GM18868 (cell line): ENCODE results near the gene ARL6IP6.
"Not testable (repeated sequence)": the region's sequence is repeated elsewhere in the genome, so short reads cannot be mapped to it uniquely, and the experiment has no call there.

Experiments
- ATAC-seq: cut with Tn5 transposase; IDR thresholded peaks from one replicate; pipeline ENCODE4 v1.9.1; 2021; ENCODE audit warnings: mild to moderate bottlenecking, moderate library complexity; ENCODE audit not compliant: unreplicated experiment

Gene ARL6IP6

DNA sequence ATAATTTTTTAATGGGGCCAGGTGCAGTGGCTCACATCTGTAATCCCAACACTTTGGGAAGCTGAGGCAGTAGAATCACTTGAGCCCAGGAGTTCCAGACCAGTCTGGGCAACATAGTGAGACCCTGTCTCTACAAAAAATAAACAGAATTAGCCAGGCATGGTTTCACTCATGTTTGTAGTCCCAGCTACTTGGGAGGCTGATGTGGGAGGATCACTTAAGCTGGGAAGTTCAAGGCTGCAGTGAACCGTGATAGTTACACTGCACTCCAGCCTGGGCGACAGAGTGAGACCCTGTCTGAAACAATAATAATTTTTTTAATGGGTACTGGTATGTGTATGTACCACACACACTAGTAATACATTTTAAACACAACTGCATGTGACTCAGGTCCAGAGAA is 2.4 kb downstream of the ARL6IP6 start:
- no peak for ATAC-seq

- not testable (repeated sequence) for ATAC-seq
These were observed 4.2 kb downstream of the ARL6IP6 start for GRCh38 chr2:152722639-152723038.

- ATAC-seq, result no peak
These were observed 5.5 kb downstream of the ARL6IP6 start for GRCh38 chr2:152723918-152724317.

DNA sequence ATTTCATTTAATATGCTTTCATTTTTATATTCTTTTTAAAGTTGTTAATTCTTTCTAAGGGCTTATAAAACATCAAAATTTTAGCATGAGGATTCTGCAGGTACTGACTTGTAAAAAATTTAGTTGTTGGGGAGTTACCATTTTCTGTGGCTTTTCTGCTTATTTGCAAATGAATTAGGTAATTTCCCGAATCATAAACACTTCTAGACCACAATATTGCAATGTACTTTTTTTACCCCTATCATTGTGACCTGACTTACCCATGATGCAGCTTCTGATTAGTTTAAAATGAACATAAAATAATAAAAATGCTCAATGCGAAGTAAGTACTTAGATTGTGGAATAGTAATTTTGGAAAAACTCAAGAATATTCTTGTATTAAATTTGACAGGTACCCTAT is 11.4 kb downstream of the ARL6IP6 start:
- no peak for ATAC-seq

DNA sequence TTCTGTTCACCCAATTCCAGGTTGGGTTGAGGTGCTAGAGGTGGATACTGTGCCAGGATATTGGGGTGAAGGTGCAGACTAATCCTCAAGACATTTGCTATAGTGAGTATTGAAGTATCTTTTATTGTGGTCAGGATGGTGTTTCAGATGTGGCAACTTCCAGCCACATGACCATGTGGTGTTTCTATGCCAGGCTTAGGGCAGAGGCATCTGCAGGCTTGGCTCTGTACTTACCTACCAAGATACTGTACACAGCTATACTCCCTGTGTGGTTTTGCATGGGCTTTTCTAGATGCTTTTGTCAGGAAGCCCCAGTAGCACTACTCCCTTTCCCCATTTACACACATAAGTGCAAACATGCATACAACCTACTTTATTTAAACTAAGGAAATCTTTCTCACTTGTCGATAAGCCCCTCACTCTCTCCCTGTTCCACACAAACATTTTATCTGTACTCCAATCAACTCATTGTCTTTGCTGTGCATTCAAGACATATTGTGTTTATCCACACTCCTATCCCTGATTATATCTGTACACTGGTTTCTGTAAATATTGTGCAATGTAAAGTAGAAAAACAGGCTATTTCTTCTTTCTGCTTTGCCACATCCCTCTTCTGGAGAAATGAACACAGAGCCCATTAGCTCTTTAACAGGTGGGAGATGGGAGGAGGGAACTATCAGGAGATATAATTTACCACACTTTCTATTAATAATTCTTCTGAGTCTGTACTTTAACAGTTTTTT is 12.3 kb downstream of the ARL6IP6 start:
- ATAC-seq, result peak; percentile 97

DNA sequence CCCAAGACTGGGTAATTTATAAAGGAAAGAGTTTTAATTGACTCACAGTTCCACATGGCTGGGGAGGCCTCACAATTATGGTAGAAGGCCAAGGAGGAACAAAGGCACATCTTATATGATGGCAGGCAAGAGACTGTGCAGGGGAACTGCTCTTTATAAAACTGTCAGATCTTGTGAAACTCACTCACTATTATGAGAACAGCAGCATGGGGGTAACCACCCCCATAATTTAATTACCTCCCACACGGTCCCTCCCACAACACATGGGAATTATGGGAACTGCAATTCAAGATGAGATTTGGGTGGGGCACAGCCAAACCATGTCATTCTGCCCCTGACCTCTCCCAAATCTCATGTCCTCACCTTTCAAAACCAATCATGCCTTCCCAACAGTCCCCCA is 19.1 kb downstream of the ARL6IP6 start:
- ATAC-seq, result not testable (repeated sequence)

- no peak for ATAC-seq
These were observed 20.0 kb downstream of the ARL6IP6 start for GRCh38 chr2:152738438-152738837.

- ATAC-seq, result not testable (repeated sequence)
These were observed 21.3 kb downstream of the ARL6IP6 start for GRCh38 chr2:152739705-152740104.

DNA sequence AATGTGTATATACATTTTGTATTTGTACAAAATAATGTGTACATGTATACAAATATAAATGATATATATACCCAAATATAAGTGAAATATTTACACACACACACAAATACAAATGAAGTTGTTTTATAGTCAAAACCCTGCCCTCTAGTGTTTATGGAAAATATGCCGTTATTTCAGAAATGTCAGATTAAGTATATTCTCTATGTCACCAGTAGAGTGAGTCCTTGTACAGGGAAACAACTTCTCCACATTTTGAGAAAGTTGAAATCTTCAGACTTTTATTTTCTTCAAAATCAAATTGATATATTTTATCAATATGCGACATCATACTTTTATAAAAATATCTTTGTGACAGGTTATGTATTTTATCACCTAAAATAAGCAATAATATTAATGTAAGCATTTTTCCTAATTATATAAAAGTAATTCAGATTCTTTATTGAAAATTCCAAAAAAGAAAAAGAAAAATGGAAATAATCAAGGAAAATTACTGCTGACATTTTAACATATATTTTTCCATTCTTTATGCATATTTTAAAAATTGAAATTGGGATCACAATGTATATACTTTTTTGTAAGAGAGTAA is 22.4 kb downstream of the ARL6IP6 start:
- ATAC-seq, result peak; percentile 85

DNA sequence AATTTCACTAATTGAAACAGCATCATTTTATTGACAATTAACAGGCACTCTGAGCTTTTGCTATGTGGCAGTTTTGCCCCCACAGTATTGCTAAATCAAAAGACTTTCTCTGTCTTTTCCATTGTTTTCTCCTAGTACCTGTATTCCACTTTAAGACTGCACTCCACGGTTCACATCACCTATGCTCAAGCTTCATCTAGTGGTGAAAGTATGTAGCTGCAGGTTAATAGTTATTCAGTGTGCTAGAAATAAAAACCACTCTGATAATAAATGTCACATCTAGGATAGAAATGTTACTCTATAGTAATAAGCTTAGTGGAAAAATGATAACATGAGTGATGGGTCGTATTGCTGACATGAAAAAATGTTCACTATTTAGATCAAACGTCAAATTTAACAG is 24.6 kb downstream of the ARL6IP6 start:
- peak; percentile 80 for ATAC-seq

GRCh38 chr2:152747751-152748150 is 29.3 kb downstream of the ARL6IP6 start:
- not testable (repeated sequence) for ATAC-seq

DNA sequence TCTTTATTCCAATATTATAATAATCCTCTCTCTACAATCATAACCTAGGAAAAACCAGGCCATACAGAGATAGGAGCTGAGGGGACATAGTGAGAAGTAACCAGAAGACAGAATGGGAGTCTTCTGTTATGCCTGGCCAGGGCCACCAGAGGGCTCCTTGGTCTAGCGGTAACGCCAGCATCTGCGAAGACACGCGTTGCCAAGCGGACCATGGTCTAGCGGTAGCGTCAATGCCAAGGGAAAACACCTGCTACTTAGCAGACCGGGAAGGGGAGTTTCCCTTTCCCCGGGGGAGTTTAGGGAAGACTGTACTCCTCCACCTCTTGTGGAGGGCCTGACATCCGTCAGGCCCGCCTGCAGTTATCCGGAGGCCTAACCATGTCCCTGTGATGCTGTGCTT is 36.6 kb downstream of the ARL6IP6 start:
- ATAC-seq, result no peak

DNA sequence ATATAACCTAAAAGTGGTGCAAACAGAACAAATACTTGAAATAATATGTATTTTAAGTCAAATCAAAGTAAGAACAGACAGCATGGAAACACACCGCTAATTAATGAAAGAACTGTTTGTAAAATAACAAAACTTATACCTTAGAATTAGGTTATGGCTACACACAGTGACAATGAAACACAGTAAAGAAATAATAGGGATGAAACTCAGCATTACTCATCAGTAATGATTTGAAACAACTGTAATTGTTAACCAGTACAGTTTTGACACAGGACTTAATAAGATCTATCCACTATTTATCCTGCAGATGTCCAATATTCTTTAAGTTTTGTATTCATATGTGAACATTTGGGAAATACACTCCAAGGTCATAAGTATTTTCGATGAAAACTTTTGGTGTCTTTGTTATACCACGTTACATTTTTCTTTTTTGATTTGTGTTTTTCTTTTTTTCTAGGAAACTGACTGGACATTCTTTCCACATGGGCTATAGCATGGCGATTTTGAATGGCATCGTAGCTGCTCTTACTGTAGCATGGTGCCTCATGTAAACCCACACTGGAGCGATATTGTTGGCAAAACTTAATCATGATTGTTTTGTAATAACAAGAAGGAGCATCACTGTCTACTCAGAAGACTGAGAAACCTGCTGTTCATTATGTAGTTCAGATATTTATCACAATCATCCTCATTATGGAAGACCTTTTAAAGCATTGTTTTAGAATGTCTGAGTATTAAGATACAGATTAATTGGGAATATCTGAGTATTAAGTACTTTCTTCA is 41.1 kb downstream of the ARL6IP6 start:
- no peak for ATAC-seq

DNA sequence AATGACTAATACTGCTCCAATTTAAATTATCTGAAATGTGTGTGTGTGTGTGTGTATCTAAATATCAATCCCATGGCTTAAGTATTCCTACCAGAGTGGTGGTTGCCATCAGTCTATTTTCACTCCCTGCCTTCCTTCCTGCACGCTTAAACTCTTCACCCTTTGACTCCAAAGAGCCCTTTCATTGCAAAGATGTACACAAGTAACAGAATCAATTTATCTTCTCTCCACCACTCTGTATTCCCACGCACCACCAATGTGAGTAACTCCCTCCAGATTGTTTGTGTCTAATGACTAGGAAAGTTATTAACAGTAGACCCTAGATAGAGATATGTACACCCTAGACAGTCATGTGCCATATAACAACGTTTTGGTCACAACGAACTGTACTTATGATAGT is 42.8 kb downstream of the ARL6IP6 start:
- ATAC-seq, result no peak

DNA sequence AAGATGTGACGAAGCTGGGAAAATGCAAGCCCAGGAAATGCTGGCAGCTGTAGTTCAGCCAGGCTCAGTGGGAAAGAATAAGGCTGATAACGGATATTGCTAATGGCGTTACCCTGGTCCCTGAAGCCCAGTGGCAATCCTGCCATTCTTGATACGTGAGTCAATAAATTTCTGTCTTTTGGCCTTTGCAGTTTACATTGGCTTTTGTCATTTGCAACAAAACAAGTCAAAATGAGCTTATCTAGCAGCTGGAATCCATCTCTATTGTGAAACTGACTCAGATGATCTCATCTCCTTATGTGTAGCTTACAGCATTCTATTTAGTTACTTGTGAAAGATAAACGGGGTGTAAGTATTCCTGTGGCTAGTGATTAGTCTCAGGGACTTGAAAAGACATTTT is 43.8 kb downstream of the ARL6IP6 start:
- ATAC-seq, result no peak

DNA sequence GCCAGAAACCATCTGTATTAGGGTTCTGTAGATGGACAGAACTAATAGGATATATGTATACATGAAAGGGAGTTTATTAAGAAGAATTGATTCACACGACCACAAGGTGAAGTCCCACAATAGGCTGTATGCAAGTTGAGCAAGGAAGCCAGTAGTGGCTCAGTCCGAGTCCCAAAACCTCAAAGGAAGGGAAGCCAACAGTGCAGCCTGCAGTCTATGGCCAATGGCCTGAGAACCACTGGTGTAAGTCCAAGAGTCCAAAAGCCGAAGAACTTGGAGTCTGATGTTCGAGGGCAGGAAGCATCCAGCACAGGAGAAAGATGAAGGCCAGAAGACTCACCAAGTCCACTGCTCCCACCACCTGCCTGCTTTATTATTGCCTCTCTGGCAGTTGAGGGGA is 44.8 kb downstream of the ARL6IP6 start:
- not testable (repeated sequence) for ATAC-seq

DNA sequence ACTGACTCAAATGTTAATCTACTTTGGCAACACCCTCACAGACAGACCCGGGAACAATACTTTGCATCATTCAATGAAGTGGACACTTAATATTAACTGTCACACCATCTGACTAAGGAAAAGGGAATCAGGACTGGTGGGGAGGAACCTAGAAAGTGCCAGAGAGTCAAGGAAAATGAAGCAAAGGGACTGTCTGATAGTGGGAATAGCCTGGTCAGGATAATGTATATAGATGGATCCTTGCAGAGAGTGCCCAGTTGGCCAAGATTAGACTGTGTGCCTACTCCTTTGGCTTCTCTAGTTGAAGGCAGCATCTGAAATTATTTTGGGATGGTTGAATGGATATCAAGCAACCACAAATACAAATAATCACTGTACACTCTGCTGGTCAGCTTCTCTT is 45.2 kb downstream of the ARL6IP6 start:
- no peak for ATAC-seq

- no peak for ATAC-seq
These were observed 48.5 kb downstream of the ARL6IP6 start for GRCh38 chr2:152766928-152767327.

DNA sequence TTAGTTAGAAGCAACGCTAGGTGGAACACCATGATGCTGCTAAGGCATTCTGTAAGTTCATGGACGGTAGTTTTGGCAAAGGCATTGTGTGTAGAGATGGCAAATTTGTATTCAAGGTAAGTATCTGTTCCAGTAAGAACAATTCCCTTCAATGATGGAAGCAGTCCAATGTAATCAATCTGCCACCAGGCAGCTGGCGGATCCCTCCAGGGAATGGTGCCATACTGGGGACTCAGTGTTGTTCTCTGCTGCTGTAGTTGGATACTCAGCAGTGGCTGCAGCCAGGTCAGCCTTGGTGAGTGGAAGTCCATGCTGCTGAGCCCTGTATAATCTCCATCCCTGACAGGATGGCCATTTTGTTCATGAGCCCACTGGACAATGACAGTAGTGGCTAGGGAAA is 62.8 kb downstream of the ARL6IP6 start:
- ATAC-seq, result no peak

DNA sequence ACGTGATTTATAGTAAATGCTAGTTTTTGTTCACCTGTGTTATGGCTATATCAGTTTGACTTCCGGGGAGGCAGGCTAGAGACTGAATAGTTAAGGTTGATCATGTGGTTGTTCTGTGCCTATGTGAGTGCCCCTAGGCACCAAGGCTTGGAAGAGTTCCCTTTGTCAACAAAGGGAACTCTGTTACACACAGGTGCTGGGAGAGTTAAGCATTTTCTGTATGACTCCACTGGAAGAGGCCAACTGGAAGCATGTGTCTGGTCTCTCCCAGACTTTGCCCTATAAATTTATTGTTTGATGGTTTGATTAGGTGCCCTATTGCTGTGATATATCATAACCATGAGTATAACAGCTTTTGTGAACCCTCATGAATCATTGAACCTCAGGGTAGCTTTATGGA is 63.8 kb downstream of the ARL6IP6 start:
- ATAC-seq, result no peak

GRCh38 chr2:152790883-152791282 is 72.5 kb downstream of the ARL6IP6 start:
- no peak for ATAC-seq

GRCh38 chr2:152791979-152792378 is 73.6 kb downstream of the ARL6IP6 start:
- ATAC-seq, result no peak
